HepG2 (cell line): ENCODE results near the gene C14orf119. TPM values are rescaled to one million over a fixed set of nuclear protein-coding genes. Genes with fewer than 3 reads are reported as not detected.

Experiments
- ATM ChIP-seq: fragments of 450-650 bp; IDR thresholded peaks from 2 replicates; pipeline ENCODE4 v1.7.1; 2017; ENCODE audit warnings: mild to moderate bottlenecking, borderline replicate concordance
- CEBPB ChIP-seq: IDR thresholded peaks from 2 replicates; pipeline ENCODE4 v1.6.1; 2011; ENCODE audit warnings: low read depth, low read length, improper control_type of control experiment, borderline replicate concordance
- DMTF1 ChIP-seq: sonication (generic); formaldehyde crosslinking; IDR thresholded peaks from 2 replicates; pipeline ENCODE4 v1.4.0; 2020; ENCODE audit warnings: mild to moderate bottlenecking, missing genetic modification reagents
- HBP1 ChIP-seq: IDR thresholded peaks from 2 replicates; pipeline ENCODE4 v1.6.1; 2016; ENCODE audit warnings: low read depth, control low read depth
- HNRNPK ChIP-seq: fragments of 200-400 bp; formaldehyde crosslinking; IDR thresholded peaks from 2 replicates; pipeline ENCODE4 v1.6.1; 2018; ENCODE audit warnings: low read length, low read depth, moderate library complexity, mild to moderate bottlenecking; ENCODE audit not compliant: poor library complexity, severe bottlenecking
- HOXA3 ChIP-seq: sonication (generic); formaldehyde crosslinking; IDR thresholded peaks from 2 replicates; pipeline ENCODE4 v1.5.0; 2020; ENCODE audit warnings: missing genetic modification reagents
- IRX3 ChIP-seq: sonication (generic); formaldehyde crosslinking; IDR thresholded peaks from 2 replicates; pipeline ENCODE4 v1.8.1; 2023; ENCODE audit warnings: mild to moderate bottlenecking, low read depth, missing genetic modification reagents, borderline replicate concordance
- NFE2 ChIP-seq: sonication (generic); formaldehyde crosslinking; IDR thresholded peaks from 2 replicates; pipeline ENCODE4 v1.4.0; 2020; ENCODE audit warnings: missing genetic modification reagents
- PAXIP1 ChIP-seq: sonication (generic); formaldehyde crosslinking; conservative IDR thresholded peaks from 2 replicates; pipeline ENCODE4 v1.4.0; 2020; ENCODE audit warnings: mild to moderate bottlenecking, missing genetic modification reagents, moderate library complexity
- RFXAP ChIP-seq: sonication (generic); formaldehyde crosslinking; IDR thresholded peaks from 2 replicates; pipeline ENCODE4 v1.4.0; 2020; ENCODE audit warnings: missing genetic modification reagents, borderline replicate concordance
- ZFP36L2 ChIP-seq: sonication (generic); formaldehyde crosslinking; IDR thresholded peaks from 2 replicates; pipeline ENCODE4 v1.4.0; 2020; ENCODE audit warnings: missing genetic modification reagents
- ZNF34 ChIP-seq: sonication (generic); formaldehyde crosslinking; IDR thresholded peaks from 2 replicates; pipeline ENCODE4 v1.4.0; 2020; ENCODE audit warnings: mild to moderate bottlenecking, missing genetic modification reagents, borderline replicate concordance
- ZNF382 ChIP-seq: sonication (generic); formaldehyde crosslinking; IDR thresholded peaks from 2 replicates; pipeline ENCODE4 v1.5.0; 2020; ENCODE audit warnings: missing genetic modification reagents, mild to moderate bottlenecking, borderline replicate concordance
- ZNF589 ChIP-seq: sonication (generic); formaldehyde crosslinking; conservative IDR thresholded peaks from 2 replicates; pipeline ENCODE4 v1.8.0; 2022; ENCODE audit warnings: mild to moderate bottlenecking, moderate library complexity, missing genetic modification reagents
- ZNF598 ChIP-seq: sonication (generic); formaldehyde crosslinking; IDR thresholded peaks from 2 replicates; pipeline ENCODE4 v1.5.1; 2020; ENCODE audit warnings: mild to moderate bottlenecking, missing genetic modification reagents, borderline replicate concordance
- ZNF724P ChIP-seq: sonication (generic); formaldehyde crosslinking; IDR thresholded peaks from 2 replicates; pipeline ENCODE4 v1.8.0; 2022; ENCODE audit warnings: missing genetic modification reagents, borderline replicate concordance
- ZSCAN20 ChIP-seq: sonication (generic); formaldehyde crosslinking; IDR thresholded peaks from 2 replicates; pipeline ENCODE4 v1.4.0; 2020; ENCODE audit warnings: missing genetic modification reagents, mild to moderate bottlenecking, borderline replicate concordance
- polyA plus RNA-seq, 8 experiments: library from polyadenylated mRNA; depleted of rRNA in 3 of 8; stranded (reverse) in 7 of 8; unstranded in 1 of 8; fragments of >200 nt; fragmentation: Illumina TruSeq in 4 of 8; extraction: Trizol in 4 of 8; gene quantifications; 2 replicates each; pipeline versions ENCODE4 v1.2.1 to v1.2.3, GENCODE V29; 2011 to 2016; ENCODE audit warnings: low read depth in 4 of 8, missing spikeins in 1 of 8, mixed read lengths in 1 of 8; ENCODE audit not compliant: insufficient read depth in 1 of 8
- total RNA-seq, 5 experiments: library from RNA; depleted of rRNA; stranded (reverse); fragments of >200 nt; fragmentation: Illumina TruSeq; extraction: Trizol; gene quantifications; 2 replicates each; pipeline ENCODE4 v1.2.3, GENCODE V29; 2016; ENCODE audit warnings: low read depth in 1 of 5
- TF ChIP-seq, protein P1 (sequence below): IDR thresholded peaks from 2 replicates; pipeline ENCODE4 v1.6.1; 2016
- TF ChIP-seq, protein P2 (sequence below): IDR thresholded peaks from 2 replicates; pipeline ENCODE4 v1.6.1; 2016; ENCODE audit warnings: missing biosample characterization, missing genetic modification reagents, low read depth

Gene C14orf119
- total and polyA plus RNA-seq, 2 of the 13 experiments (the other 11 are each of a cell fraction or from before 2014, with no cell fraction given): 117 to 206 TPM

DNA sequence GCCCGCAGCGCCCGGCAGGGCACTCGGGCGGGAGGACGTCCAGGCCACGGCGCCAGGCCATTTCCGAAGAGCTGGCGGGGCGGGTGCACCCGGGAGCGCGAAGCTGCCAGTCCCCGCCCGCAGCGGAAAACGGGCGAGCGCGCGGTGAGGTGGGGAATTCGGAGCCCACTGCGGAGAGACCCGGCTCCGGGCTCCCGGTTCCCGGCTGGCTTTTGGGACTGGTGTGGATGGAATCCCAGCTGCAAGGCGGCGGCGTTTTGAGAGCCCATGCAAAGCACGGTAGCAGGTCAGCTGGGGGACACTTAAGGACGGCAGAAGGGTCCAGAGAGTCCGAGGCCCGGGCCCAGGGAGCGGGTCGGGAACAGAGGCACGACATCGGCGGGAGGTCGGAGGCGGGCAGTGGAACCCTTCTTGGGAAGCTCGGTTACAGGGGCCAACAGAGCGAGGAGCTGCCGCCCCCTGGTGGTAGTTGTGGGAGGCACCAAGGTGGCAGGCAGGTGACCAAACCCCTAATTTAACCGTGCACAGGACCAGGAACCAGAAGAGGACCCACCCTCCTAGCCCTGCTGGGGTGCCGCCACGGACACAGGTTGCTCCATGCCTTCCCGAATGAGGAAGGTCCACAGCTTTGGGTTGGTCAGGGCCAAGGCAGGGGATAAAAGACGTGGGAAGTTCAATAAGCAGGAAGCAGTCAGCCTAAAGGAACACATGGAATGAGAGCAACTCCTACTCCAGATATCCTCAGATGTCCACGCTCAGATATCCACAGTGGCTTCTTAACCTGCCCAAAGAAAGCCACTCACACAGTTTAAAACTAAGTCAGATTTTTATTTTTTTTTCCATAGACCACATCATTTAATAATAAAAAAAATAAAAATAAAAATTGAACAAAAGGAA lies 37.3 kb upstream of the C14orf119 start (continued):
- TF ChIP-seq, protein P1, sequence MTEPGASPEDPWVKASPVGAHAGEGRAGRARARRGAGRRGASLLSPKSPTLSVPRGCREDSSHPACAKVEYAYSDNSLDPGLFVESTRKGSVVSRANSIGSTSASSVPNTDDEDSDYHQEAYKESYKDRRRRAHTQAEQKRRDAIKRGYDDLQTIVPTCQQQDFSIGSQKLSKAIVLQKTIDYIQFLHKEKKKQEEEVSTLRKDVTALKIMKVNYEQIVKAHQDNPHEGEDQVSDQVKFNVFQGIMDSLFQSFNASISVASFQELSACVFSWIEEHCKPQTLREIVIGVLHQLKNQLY (CRISPR knock-in tag): no peak
- TF ChIP-seq PAXIP1 (CRISPR knock-in tag) (peak; percentile 48), DMTF1 (CRISPR knock-in tag) (no peak), IRX3 (CRISPR knock-in tag) (peak; percentile 25; the same call in 1 of the 2 replicates), ZNF724P (CRISPR knock-in tag) (peak; percentile 84; the same call in 1 of the 2 replicates), ZNF382 (CRISPR knock-in tag) (no peak), ATM (no peak), RFXAP (CRISPR knock-in tag) (peak; percentile 82; the same call in 1 of the 2 replicates), ZSCAN20 (CRISPR knock-in tag) (no peak), NFE2 (CRISPR knock-in tag) (no peak), HNRNPK (no peak), ZFP36L2 (CRISPR knock-in tag) (no peak), HBP1 (no peak; the same call in 1 of the 2 replicates), ZNF34 (CRISPR knock-in tag) (peak; percentile 94), ZNF598 (CRISPR knock-in tag) (peak; percentile 97; the same call in 1 of the 2 replicates), HOXA3 (CRISPR knock-in tag) (peak; percentile 65), ZNF589 (CRISPR knock-in tag) (peak; percentile 83; the same call in 1 of the 2 replicates), CEBPB (no peak)
- TF ChIP-seq, protein P2, sequence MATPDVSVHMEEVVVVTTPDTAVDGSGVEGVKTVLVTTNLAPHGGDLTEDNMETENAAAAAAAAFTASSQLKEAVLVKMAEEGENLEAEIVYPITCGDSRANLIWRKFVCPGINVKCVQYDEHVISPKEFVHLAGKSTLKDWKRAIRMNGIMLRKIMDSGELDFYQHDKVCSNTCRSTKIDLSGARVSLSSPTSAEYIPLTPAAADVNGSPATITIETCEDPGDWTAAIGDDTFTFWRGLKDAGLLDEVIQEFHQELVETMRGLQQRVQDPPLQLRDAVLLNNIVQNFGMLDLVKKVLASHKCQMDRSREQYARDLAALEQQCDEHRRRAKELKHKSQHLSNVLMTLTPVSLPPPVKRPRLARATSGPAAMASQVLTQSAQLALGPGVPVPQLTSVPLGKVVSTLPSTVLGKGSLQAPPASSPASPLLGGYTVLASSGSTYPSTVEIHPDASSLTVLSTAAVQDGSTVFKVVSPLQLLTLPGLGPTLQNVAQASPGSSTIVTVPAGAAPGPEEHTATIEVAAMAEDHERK: no peak
